Limb (tissue), 2 donors: ENCODE results near the gene PIEZO2.
"Not testable (repeated sequence)": the region's sequence is repeated elsewhere in the genome, so short reads cannot be mapped to it uniquely, and the experiment has no call there.

Experiments used
- DNase-seq, 2 donors: peaks; one replicate each; pipeline ENCODE4 v3.0.0-alpha.2; 2016; ENCODE audit errors: extremely low spot score in 2 of 2

PIEZO2 gene

DNA sequence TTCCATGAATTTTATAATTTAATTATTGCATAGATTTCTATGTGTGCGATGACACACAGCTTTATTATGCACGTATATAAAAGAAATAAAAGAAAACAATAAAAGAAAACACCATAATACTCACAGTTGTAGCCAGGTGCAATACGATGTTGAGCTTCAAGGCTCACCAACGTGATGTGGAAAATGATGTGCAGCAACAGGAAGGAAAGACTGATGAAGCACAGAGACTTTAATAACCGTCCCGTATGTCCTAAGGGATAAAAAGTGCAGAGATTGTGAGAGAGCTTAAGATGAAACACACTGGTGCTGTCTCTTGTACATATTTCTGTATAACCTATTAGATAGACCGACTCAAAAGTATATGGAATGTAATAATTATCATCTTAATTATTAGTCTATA, 170.0 kb downstream of the PIEZO2 start:
- DNase-seq = no peak

DNA sequence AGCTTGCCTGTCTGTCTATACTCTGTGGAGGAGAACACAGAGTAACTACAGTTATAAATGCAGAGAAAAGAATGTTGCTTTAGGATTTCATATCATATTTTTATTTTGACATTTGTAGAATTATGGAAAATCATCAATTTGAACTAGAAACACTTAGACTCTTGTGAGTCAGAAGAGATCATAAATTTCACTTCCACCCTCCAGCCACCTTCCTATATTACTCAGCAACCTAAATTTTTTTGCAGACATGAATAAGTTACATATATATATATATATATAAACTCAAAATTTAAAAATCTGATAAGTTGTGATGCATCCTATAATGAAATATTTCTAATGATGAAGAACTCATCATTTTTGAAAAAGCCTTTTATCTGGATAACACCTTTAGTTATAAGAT, 172.3 kb downstream of the PIEZO2 start:
- no peak for DNase-seq

DNA sequence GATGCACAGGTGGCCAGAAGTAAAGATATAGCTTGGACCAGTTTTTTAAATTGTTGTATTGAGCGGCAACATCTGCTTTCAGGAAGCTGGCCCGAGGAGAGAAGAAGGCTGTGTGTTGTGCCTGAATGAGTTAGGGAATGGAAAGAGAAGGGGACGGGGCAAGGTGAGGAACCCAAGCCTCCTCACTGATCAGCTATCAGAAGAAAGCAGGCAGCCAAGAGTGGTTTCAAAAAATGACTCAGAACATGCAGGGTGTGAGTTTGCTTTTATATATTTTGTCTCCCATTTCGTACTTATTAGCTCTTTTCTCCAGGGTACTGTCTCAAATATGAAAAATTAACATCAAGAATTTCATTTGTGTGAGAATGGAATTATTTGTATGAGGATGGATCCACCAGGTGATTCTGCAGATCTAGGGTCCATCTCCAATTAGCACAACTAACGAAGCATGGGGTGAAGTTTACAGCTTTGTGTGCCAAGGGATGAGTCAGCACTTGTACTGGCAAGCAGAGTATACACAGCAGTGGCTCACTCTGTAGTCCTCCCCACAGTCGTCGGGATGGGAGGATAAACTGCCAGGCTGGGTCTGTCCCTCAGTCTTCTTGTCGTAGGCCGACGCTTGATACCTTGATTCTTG, 175.7 kb downstream of the PIEZO2 start:
- DNase-seq = no peak

DNA sequence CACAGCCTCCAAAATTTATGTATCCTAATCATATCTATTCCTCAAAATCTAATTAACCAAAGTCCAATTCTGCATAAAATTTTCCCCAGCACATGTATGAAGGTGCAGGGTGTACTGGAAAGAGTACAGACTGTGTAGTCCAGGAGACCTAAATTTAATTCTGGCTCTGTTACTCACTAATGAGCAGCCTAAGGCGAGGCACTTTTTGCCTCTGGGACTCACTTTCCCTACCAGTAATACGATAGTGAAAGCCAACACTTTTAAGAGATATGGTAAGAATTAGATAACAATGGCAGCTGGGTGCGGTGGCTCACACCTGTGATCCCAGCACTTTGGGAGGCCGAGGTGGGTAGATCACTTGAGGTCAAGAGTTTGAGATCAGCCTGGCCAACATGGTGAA, 177.7 kb downstream of the PIEZO2 start:
- no peak for DNase-seq

DNA sequence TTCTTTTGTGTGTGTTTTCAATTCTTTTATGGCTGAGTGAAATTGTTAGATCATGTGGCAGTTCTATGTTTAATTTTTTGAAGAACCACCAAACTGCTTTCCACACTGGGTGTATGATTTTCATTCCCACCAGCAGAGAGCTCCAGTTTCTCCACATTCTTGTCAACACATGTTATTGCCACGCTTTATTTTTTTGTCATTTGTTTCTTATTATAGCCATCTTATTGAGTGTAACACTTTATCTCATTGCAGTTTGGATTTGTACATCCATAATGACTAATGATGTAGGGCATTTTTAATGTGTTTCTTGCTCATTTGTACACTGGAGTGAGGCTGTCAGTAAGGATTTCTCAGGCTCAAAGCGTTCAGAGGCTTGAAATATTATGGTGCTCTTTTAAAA, 184.2 kb downstream of the PIEZO2 start:
- DNase-seq = no peak

DNA sequence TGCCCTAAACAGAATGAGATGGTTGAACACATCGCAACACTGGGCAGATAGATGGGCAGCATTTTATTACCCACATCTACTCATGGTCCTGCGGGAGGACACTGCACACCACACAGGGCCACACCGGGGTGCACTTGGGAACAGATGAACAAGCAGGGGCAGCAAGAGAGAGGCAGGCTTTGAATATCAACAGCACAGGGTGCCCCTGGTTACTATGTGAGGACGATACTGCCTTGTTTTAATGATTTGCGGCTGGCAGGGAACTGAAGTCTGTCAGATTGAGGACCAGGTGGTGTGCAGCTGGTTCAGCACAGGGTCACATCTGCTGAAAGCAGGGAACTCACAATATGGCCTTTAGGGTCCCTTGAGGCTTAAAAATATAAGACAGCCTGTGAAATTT, 195.7 kb downstream of the PIEZO2 start:
- DNase-seq = peak; percentile 41 to 67

DNA sequence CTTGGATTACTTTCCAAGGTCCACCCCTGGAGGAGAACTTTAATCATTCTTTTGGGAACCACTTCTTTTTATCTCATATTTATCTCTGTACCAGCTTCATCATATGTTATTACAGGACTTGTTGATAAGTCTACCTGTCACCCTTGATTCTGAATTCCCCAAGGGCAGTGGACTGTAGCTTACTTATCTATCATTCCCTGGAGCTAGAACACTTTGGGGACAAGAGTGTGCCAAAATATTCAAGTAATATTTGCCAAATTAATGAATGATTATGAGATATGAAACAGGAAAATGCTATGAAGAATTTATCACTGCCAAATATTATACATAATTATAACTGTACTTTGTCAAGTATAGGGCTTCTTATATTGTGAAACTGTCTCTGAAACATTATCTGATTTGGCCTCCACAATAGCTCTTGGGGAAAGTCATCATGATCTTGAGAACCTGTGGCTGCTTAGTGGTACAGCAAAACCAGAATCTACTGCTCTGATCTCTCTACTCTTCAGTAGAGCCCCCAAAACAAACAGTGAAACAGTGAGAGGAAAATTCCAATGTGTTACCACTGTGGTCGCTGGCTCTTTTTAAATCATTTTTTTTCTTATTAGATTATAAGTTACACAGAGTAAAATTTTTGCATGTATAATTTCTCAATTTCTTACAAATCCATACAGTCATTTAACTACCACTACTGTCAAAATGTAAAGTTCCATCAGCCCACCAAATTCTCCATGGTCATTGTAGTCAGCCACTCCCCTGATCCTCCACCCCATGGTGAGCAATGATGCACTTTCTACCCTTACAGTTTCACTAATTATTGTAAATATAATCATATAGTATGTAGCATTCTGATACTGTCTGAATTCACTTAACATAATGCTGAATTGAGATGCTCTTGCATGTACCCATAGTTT, 197.5 kb downstream of the PIEZO2 start:
- DNase-seq = no peak

DNA sequence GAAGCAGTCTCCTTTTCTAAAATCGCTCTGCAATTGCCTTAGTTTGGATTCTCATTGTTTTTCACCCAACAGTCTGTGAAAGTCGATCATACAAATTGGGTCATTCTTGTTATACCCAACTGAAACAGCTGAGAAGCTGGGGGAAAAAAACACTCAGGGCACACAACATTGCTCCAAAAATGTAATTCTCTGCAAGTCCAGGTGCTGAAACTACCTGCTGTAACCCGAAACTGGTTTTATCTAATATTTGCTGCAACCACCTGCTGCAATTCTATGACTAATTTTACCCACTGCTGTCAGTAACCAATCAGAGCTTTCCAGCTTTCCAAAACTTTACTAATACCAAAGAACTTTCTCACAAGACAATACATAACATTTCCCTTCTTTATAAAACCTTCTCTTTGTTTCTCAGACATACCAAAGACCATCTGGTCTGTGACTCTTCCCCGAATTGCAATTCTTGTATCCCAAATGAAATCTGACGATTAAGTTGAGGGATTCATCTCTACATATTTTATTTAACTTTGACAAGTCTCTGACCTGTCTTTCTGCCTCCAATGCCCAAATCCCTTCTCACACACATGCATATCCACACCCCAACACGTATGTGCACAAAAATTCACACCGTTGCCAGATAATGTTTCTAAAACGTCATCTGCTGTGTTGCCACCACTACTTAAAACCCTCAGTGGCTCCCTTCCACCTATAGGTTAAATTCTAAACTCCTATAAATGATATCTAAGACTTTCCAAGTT, 198.3 kb downstream of the PIEZO2 start:
- no peak for DNase-seq

DNA sequence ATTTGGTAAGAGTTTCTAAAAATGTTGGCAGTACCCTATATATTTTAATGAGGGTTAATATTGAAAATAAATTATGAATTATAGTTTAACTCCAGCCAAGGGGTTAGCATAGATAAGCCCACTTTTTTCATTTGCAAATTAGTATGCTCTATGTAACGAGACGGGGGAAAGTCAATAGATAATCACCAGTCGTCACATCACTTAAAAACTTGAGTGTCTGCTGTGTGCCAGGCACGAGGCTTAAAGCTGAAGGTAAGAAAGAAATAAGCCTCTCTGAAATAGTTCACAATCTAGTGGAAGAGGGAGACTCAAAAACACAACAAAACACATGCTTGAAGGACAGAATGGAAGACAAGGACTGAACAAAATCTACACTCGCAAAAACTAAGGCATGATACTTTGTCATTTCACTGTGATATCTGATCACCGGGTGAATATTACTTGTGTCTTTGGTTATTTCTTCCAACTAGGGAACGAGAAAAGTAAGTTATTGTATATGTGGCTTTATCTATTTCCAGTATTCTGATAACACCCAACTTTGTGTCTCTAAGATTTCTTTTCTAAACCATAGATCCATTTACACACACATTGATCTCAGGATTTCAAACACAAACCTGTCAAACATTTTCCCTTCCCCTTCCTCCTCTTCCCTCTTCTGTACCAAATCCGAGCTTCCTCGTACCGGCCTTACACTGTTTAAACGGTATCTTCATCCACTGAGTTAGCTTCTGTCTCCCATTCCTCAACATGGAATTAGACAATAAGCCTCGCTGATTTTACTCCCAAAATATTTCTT, 199.1 kb downstream of the PIEZO2 start:
- no peak for DNase-seq

DNA sequence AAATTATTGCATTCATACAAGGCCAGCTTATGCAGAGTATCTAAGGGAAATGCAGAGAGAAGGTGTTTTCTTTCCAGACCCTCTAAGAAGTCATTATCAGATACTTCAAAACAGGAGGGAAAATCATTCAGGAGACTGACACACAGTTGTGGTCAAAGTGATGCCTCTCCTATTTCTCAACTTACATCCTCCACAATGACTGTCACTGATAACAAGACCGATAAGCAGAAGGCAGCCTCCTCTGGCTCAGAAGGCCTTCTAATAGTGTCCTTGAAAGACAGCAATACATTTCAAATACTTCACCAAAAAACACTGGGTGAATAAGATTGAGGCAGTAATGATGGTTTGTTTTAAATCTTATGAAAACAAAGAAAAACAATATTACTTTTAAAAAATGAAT, 199.7 kb downstream of the PIEZO2 start:
- no peak for DNase-seq

DNA sequence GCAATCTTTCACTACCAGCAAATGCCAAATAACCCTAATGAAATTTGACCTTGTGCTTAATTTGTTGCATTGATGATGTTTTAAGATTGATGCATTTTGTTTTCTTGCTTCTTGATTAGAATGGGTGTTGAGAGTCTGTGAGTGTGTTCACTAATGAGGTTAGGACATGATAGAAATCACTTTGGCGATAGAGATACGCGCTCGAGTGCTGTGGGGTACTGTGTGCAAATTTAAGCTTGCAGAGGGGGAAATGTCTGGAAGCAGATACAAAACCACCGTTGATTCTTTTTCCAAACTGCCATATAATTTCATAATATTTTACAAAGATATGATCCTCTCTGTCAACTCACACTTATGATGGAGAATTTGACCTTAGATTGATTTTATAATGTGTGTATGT, 200.9 kb downstream of the PIEZO2 start:
- DNase-seq = no peak

DNA sequence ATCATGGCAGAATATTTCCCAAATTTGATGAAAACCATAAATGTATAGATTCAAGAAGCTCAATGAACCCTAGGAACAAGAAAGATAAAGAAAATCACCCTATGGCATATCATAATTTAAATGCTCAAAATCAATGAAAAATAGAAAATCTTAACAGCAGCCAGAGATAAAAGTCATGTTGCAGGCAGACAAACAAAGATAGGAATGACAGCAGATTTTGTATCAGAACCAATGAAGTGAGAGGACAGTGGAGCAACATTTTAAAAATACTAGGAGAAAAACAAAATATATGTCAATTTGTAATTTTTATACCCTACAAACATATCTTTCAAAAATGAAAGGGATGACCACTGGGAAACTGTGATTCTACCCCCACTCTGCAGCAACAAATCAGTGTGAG, 203.3 kb downstream of the PIEZO2 start:
- DNase-seq = no peak

DNA sequence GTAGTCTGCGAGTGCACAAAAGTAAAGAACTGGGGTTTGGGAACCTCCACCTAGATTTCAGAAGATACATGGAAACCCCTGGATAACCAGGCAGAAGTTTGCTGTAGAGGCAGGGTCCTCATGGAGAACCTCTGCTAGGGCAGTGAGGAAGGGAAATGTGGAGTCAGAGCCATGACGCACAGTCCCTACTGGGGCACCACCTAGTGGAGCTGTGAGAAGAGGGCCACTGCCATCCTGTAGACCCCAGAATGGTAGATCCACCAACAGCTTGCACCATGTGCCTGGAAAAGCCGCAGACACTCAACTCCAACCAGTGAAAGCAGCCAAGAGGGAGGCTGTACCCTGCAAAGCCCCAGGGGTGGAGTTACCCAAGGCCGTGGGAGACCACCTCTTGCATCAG, 206.4 kb downstream of the PIEZO2 start:
- DNase-seq = no peak

DNA sequence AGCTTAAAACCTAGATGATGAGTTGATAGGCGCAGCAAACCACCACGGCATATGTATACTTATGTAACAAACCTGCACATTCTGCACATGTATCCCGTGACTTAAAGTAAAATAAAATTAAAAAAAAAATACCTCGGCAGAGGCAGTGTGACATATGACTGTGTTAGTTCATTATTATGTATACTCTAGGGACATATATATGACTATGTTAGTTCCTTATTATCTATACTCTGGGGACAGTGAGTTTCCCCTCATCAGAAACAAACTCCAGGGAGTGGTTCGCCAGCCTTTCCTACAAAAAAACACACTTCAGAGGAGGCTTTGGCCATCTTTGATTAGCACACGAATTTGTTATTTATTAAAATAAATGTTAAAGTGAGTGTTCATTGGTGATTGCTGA, 209.5 kb downstream of the PIEZO2 start:
- DNase-seq = no peak

DNA sequence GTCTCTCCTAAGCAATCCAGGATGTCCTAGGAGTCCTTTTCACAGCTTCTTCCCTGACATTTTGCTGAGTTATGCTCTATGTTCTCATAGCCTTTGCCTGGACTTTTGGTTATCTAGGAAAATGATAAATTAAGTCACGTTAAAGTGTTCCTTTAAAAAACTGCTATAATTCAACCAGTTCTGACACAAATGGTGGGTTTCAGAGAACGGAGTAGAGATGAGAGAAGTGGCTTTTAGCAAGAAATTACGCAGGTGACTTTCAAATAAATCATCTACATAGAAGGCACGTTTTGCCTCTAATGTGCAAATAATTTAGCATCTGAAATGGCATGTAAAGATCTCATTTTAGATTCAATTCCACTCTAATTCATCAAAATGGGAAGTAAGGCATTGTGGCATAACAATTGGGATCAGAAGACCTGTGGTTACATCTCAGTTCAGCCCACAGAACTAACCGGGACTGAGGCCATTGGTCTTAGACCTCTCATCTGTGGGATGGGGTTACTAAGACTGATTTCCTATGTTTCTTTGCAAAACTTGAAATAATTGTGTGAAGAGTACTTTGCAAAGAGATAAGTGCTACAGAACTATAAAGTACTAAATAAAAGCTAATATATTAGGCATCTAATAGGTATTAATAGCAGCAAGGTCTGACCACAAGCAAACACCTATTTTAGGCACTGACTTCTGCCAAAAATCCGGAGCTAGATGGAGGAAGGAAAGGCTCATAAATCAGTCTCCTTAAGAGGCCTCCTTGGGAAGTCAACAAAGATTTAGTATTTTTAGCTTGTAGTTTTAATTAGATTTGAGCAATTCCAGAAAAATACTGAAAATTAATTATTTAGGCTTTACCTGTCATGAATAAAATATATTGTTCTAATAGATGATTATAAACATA, 211.4 kb downstream of the PIEZO2 start:
- no peak for DNase-seq

DNA sequence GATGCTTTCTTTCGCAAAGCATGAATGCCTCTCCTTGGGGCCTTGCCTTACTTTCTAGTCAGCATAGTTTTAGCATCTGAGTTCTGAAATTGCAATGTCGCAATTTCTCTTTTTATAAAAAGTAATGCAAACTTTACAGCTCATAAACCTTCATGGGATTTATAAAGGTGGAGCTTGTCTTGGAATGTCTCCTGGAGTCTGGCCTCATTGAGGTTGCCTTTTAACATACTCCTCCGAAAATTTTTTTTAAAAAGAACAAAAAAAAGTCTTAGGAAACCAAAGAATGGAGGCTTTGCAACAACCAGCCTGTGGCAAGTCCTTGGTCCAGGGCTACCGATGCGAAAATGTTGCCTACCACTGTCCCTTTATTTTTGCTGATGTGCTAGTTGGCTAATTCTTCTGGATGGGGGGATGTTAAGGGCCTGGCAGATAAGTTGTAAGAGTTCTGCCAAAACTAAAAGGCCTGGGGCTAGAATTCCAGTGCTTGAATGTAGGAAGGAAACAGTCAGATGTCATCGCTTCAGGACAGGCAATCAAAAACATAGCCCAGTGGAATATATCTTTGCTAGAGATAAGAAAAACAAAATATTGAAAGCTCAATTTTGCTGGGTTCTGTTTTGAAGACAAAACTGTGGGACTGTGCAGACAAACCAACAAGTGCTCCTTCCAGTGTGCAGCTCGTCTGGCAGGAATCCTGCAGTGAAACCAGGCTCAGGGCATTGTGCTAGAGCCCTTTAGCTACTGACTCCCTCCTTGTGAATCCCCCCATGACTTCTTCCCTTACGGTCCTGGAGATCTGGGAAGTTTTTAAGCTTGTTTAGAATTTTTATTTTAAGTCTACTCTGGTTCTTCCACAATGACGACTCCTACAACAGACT, 213.0 kb downstream of the PIEZO2 start:
- peak in 1 of 2 donors; percentile 27 for DNase-seq

DNA sequence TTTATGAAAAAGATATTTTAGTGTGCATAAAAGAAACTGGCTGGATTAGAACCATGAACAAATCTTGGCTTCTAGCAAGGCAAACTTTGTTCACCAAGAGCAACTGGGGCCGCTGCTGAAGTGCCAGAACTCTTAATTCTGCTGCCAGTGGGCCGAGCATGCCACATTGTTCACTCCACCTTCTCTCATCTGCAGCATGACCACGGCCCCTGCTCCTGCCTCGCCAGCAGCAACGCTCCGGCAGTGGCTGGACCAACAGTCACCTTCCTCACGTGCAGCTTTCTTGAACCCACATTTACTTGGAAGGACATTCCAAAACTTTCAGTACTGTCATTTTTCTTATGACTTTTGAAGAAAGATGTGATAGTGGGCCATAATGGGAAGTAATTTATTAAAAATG, 213.8 kb downstream of the PIEZO2 start:
- no peak for DNase-seq

DNA sequence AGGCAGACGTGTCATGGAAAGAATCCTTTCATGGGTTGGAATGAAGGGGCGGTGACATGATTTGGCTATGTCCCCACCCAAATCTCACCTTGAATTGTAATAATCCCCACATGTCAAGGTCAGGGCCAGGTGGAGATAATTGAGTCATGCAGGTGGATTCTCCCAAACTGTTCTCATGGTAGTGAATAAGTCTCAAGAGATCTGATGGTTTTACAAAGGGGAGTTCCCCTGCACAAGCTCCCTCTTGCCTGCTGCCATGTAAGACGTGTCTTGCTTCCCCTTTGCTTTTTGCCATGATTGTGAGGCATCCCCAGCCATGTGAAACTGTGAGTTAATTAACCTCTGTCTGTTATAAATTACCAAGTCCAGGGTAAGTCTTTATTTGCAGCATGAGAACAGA, 215.7 kb downstream of the PIEZO2 start:
- not testable (repeated sequence) for DNase-seq

DNA sequence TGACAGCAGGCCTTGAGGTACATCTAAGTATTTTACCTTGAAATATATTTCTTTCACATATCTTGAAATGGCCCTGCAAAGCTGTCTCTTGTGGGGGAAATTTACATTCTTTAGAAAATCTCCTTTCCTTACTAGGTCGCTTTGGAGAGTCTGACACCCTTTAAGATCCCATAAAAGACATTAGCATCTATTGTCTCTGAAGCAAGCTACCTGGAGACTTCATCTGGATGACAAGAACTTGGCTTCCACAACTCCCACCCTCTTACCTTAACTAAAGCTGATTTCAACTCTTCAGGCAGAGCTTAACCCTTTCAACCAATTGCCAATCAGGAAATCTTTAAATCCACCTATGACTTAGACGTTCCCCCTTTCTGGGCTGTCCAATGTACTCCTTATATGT, 219.3 kb downstream of the PIEZO2 start:
- DNase-seq = no peak
